ENCODE data around the gene TTLL10. TPM values are rescaled to one million over a fixed set of nuclear protein-coding genes. Genes with fewer than 3 reads are reported as not detected.

TTLL10 gene
- total RNA-seq, 1 experiment from 2014 or later = 0.29 TPM

DNA sequence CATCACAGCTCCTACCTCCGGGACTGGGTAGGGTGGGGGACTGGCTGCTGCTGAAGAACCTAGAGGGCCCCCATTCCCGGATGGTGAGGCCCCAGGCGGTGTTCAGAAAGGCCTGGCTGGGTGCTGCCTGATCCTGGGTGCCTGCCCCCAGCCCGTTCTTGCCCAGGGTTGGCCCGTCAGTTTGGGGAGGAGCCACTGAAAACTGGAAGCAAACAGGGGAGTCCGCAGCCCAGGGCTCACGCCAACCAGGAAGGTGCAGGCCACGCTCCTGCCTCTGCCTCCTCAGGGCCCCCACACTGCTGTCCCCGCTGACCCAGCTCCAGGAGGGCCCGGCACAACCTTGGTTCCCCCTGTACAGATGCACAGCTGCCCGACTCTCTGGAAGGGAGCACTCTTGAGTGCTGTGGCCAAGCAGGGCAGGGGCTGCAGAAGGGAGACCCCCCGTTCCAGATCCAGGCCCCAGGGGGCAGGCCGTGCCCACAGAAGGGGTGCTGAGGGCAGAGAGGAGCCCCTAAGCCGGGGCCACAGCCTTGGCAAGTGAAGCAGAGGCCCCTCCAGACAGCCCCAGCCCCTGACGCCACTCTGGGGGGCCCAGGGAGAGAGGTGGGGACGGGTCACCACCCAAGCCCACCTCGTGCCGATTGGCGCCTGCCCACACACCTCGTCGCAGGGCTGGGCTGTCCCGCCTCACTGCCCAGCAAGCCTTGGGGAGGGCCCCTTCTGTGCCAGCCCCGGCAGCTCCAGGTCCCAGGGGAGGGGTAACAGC, 67.3 kb downstream of the TTLL10 start:
- intact Hi-C loops (cut with micrococcal nuclease; ENCODE audit: unreplicated experiment) = no loop called here
- POLR2A ChIA-PET = no interaction called here
- DNase-seq = no peak

DNA sequence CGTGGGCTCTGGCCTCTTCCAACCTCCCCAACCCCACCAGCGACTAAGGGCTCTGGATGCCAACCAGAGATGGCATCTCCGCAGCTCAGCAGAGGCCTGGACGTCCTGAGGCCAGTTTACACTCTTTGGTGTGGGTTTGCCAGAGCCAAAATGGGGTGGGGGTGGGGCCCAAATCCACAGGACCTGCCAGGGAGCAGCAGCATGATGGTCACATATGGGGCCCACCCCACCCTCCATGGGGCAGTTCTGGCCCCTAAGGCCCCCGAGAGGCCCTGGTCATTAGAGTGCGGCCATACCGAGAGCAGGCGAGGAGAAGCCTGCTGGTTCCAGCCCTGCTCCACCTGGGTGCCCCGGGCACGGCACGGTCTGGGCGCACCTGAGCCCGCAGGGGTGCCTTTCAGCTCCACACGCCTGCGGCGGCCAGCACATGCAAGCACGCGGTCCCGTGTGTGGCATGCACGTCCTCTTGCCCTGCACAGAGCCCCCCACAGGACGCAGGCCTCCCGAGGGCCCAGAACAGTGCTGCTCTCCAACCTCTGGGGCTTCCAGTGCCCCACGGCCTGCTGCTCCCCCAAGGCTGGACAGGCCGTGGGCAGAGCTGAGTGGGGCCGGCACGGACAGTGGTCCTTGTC, 68.0 kb downstream of the TTLL10 start:
- H3K27ac Mint-ChIP-seq (ENCODE audit: unreplicated experiment) = no peak overlapping the region
- CTCF ChIA-PET = no interaction called here
- peaks cover 39% of the 10 kb centered on the region for H3K4me1 ChIP-seq

More for the DNA sequence above, 67.3 kb downstream of the TTLL10 start:
- Mint-ChIP-seq H3K27ac (ENCODE audit: unreplicated experiment) (no peak overlapping the region), H3K36me3 (ENCODE audit: insufficient read depth, unreplicated experiment) (peaks cover 38% of the 10 kb centered on the region), H3K4me3 (ENCODE audit: unreplicated experiment) (no peak overlapping the region), H3K27me3 (ENCODE audit: insufficient read depth, unreplicated experiment) (no peaks in the 10 kb centered on the region), H3K4me1 (ENCODE audit: low read depth, unreplicated experiment) (no peaks in the 10 kb centered on the region), H3K9me3 (ENCODE audit: unreplicated experiment) (no peaks in the 10 kb centered on the region)
- BruUV-seq (replicated peaks) = no TSS peak
- TF ChIP-seq, protein P1, sequence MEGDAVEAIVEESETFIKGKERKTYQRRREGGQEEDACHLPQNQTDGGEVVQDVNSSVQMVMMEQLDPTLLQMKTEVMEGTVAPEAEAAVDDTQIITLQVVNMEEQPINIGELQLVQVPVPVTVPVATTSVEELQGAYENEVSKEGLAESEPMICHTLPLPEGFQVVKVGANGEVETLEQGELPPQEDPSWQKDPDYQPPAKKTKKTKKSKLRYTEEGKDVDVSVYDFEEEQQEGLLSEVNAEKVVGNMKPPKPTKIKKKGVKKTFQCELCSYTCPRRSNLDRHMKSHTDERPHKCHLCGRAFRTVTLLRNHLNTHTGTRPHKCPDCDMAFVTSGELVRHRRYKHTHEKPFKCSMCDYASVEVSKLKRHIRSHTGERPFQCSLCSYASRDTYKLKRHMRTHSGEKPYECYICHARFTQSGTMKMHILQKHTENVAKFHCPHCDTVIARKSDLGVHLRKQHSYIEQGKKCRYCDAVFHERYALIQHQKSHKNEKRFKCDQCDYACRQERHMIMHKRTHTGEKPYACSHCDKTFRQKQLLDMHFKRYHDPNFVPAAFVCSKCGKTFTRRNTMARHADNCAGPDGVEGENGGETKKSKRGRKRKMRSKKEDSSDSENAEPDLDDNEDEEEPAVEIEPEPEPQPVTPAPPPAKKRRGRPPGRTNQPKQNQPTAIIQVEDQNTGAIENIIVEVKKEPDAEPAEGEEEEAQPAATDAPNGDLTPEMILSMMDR (IDR thresholded peaks at IDR 0.05; ENCODE audit: insufficient read depth in 1 of 2, low read depth in 1 of 2, low read length in 1 of 2, severe bottlenecking in 1 of 2, unreplicated experiment in 1 of 2) = no peak
- Histone ChIP-seq H3K27me3 (replicated peaks; ENCODE audit: control insufficient read depth, insufficient read depth, low read length) (no peaks in the 10 kb centered on the region), H3K4me1 (peaks cover 40% of the 10 kb centered on the region), H3K9me3 (no peaks in the 10 kb centered on the region), H3K36me3 (ENCODE audit: control insufficient read depth, insufficient read depth, low read length) (no peaks in the 10 kb centered on the region), H3K4me3 (ENCODE audit: low read depth, low read length) (no peak overlapping the region)
- CTCF ChIA-PET = interaction anchor here (0.6 kb wide), 1 partner anchor 16 kb away, joined by 3 read pairs; no protein-coding TSS in a partner anchor

DNA sequence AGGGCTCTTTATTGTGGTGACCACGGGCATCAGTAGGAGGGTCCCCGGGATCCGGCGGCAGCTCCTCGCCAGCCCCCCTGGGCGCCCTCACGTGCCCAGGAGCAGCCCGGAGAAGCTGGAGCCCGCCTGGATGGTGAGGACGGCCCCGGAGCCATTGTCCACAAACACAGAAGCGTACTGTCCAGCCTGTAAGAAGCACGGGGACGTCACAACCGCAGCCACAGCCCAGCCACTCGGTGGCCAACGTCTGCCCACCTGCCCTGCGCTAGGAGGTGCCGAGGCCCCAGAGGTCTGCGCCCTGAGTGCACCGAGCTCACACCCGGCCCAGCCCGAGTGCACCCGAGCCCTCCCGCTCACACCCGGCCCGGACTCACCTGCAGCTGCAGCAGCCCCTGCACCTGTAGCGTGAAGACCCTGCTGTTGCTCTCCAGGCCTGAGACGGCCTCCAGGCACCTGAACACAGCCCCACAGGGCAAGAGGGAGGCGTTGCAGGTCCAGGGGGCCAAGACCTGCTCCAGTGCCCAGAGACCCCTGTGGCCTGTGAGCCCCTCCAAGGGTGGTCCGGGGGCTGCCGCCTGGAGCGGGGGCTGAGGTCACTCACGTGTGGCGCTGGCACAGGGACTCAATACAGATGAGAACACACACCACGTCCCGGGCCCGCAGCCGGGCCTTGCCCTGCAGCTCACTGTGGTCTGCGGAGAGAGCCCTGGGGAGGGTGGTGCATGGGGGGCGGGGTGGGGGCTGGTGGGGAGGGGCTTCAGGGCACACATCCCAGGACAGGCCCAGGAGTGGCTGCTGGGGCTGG, 69.0 kb downstream of the TTLL10 start:
- POLR2A ChIA-PET = no interaction called here
- Histone ChIP-seq H3K9me3 (no peaks in the 10 kb centered on the region), H3K4me1 (peaks cover 29% of the 10 kb centered on the region), H3K4me3 (ENCODE audit: low read depth, low read length) (no peak overlapping the region), H3K36me3 (ENCODE audit: control insufficient read depth, insufficient read depth, low read length) (no peaks in the 10 kb centered on the region), H3K27me3 (replicated peaks; ENCODE audit: control insufficient read depth, insufficient read depth, low read length) (no peaks in the 10 kb centered on the region)
- no peaks in the 10 kb centered on the region for H3K4me1 Mint-ChIP-seq (ENCODE audit: low read depth, unreplicated experiment)
- H3K4me3 Mint-ChIP-seq (ENCODE audit: unreplicated experiment) = no peak overlapping the region
- TF ChIP-seq, protein P1 (IDR thresholded peaks at IDR 0.05; ENCODE audit: insufficient read depth in 1 of 2, low read depth in 1 of 2, low read length in 1 of 2, severe bottlenecking in 1 of 2, unreplicated experiment in 1 of 2) = no peak
- CTCF ChIA-PET = no interaction called here
- no peak for DNase-seq
- intact Hi-C loops (cut with micrococcal nuclease; ENCODE audit: unreplicated experiment) = no loop called here
- no peaks in the 10 kb centered on the region for H3K27me3 Mint-ChIP-seq (ENCODE audit: insufficient read depth, unreplicated experiment)
- H3K36me3 Mint-ChIP-seq (ENCODE audit: insufficient read depth, unreplicated experiment) = peaks cover 38% of the 10 kb centered on the region
- no peaks in the 10 kb centered on the region for H3K9me3 Mint-ChIP-seq (ENCODE audit: unreplicated experiment)
- H3K27ac Mint-ChIP-seq (ENCODE audit: unreplicated experiment) = no peak overlapping the region
- no TSS peak for BruUV-seq (replicated peaks)

More for the DNA sequence above, 68.0 kb downstream of the TTLL10 start:
- no peak for DNase-seq
- no peaks in the 10 kb centered on the region for H3K9me3 Mint-ChIP-seq (ENCODE audit: unreplicated experiment)
- H3K4me1 Mint-ChIP-seq (ENCODE audit: low read depth, unreplicated experiment) = no peaks in the 10 kb centered on the region
- no peaks in the 10 kb centered on the region for H3K9me3 ChIP-seq
- H3K36me3 Mint-ChIP-seq (ENCODE audit: insufficient read depth, unreplicated experiment) = peaks cover 38% of the 10 kb centered on the region
- no TSS peak for BruUV-seq (replicated peaks)
- no peak overlapping the region for H3K4me3 ChIP-seq (ENCODE audit: low read depth, low read length)
- H3K36me3 ChIP-seq (ENCODE audit: control insufficient read depth, insufficient read depth, low read length) = no peaks in the 10 kb centered on the region
- H3K27me3 ChIP-seq (replicated peaks; ENCODE audit: control insufficient read depth, insufficient read depth, low read length) = no peaks in the 10 kb centered on the region
- no peaks in the 10 kb centered on the region for H3K27me3 Mint-ChIP-seq (ENCODE audit: insufficient read depth, unreplicated experiment)
- intact Hi-C loops (cut with micrococcal nuclease; ENCODE audit: unreplicated experiment) = no loop called here
- no peak overlapping the region for H3K4me3 Mint-ChIP-seq (ENCODE audit: unreplicated experiment)
- TF ChIP-seq, protein P1 (IDR thresholded peaks at IDR 0.05; ENCODE audit: insufficient read depth in 1 of 2, low read depth in 1 of 2, low read length in 1 of 2, severe bottlenecking in 1 of 2, unreplicated experiment in 1 of 2) = no peak
- POLR2A ChIA-PET = no interaction called here

All from Caco-2 (cell line).